NB4 (cell line): ENCODE measurements around the gene ADGRG1.

Experiments used
- DNase-seq: peaks from one replicate; pipeline ENCODE4 v3.0.0; 2010; ENCODE audit warnings: low read depth
- H3K4me3 ChIP-seq: one replicate; pipeline ENCODE4 v1.5.1; 2011; ENCODE audit warnings: mild to moderate bottlenecking, low read depth, low read length, moderate library complexity
- MYC ChIP-seq: IDR thresholded peaks from 2 replicates; pipeline ENCODE4 v1.6.1; 2011; ENCODE audit warnings: low read depth, low read length
- POLR2A ChIP-seq: IDR thresholded peaks from 2 replicates; pipeline ENCODE4 v1.6.1; 2011; ENCODE audit warnings: mild to moderate bottlenecking; ENCODE audit not compliant: insufficient read length; ENCODE audit errors: extremely low read depth
- TF ChIP-seq, protein P1 (sequence below): IDR thresholded peaks from 2 replicates; pipeline ENCODE4 v1.6.1; 2011; ENCODE audit warnings: low read depth, low read length
- TF ChIP-seq, protein P2 (sequence below): IDR thresholded peaks from one replicate; pipeline ENCODE4 v1.5.1; 2012; ENCODE audit warnings: low read depth, low read length

ADGRG1 gene

DNA sequence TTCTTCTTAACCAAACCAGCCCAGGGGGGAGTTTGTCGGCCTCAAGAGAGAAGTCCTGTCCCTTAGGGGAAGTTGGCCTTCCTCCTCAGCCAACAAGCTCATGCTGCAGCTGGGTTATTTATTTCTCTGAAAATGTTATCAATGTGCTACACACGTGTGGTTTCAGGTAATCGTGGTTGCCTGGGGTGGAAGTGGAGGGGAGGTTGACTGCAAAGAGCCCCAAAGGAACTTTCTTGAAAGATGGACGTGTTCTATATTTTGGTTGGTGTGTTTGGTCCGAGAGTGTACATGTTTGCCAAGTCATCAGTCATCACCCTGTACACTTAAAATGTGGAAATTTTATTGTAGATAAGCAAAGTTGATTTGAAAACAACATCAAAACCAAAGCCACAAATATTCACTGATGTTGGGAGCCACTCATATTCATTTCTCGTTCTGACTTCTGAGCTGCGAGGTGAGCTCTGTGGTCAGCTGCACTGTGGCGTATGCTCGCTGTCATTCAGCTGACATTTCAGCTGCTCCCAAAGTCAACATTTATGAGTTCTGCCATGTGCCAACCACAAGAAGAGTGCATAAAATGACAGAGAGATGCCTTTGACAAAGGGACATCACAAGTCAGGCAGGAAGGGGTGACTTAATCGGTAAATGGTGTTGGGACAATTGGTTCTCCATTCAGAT, 26.5 kb upstream of the ADGRG1 start:
- H3K4me3 ChIP-seq = no peak overlapping the region
- TF ChIP-seq POLR2A = no peak
- TF ChIP-seq, protein P1, sequence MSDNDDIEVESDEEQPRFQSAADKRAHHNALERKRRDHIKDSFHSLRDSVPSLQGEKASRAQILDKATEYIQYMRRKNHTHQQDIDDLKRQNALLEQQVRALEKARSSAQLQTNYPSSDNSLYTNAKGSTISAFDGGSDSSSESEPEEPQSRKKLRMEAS = peak; percentile 45; the same call in 1 of the 2 replicates
- 0 out of 2 replicates have a peak, but pooled peaks have one; percentile 3 for TF ChIP-seq MYC
- DNase-seq = peak; percentile 60

DNA sequence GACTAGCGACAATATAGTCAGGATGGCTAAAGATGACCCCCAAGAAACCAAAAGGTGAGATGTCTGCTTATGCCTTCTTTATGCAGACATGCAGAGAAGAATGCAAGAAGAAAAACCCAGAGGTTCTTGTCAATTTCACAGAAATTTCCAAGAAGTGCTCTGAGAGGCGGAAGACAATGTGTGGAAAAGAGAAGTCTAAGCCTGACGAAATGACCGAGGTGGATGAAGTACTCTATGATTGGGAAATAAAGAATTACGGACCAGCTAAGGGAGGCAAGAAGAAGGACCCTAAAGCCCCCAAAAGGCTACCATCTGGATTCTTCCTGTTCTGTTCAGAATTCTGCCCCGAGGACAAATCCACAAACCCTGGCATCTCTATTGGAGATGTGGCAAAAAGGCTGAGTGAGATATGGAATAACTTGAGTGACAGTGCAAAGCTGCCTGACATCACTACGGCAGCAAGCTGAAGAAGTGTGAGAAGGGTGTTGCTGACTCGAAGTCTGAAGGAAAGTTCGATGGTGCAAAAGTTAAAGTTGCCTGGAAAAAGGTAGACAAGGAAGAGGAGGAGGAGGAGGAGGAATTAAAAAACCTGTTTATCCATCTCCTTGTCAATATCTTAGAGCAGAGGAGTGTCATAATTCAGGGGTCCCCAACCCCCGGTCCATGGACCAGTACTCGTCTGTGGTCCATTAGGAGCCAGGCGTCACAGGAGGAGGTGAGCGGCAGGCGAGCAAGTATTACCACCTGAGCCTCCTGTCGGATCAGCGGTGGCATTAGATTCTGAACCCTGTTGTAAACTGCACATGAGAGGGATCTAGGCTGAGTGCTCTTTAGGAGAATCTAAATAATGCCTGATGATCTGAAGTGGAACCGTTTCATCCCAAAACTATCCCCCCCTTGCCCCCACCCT, 25.1 kb upstream of the ADGRG1 start:
- TF ChIP-seq, protein P1 = no peak
- TF ChIP-seq MYC (no peak), POLR2A (no peak)
- TF ChIP-seq, protein P2, sequence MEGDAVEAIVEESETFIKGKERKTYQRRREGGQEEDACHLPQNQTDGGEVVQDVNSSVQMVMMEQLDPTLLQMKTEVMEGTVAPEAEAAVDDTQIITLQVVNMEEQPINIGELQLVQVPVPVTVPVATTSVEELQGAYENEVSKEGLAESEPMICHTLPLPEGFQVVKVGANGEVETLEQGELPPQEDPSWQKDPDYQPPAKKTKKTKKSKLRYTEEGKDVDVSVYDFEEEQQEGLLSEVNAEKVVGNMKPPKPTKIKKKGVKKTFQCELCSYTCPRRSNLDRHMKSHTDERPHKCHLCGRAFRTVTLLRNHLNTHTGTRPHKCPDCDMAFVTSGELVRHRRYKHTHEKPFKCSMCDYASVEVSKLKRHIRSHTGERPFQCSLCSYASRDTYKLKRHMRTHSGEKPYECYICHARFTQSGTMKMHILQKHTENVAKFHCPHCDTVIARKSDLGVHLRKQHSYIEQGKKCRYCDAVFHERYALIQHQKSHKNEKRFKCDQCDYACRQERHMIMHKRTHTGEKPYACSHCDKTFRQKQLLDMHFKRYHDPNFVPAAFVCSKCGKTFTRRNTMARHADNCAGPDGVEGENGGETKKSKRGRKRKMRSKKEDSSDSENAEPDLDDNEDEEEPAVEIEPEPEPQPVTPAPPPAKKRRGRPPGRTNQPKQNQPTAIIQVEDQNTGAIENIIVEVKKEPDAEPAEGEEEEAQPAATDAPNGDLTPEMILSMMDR = no peak
- H3K4me3 ChIP-seq = no peak overlapping the region
- DNase-seq = no peak

DNA sequence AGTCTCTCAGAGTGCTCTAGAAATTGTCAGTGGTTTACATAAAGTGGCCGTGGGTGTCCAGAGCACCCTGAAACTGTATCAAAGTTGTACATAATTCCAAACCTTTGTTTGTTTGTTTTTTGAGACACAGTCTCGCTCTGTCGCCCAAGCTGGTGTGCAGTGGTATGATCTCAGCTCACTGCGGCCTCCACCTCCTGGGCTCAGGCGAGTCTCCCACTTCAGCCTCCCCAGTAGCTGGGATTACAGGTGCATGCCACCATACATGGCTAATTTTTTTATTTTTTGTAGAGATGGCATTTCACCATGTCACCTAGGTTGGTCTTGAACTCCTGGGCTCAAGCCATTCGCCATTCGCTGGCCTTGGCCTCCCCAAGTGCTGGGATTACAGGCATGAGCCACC, 24.3 kb upstream of the ADGRG1 start:
- no peak for DNase-seq
- TF ChIP-seq, protein P2 = no peak
- TF ChIP-seq, protein P1 = no peak
- no peak for TF ChIP-seq POLR2A
- H3K4me3 ChIP-seq = no peak overlapping the region

DNA sequence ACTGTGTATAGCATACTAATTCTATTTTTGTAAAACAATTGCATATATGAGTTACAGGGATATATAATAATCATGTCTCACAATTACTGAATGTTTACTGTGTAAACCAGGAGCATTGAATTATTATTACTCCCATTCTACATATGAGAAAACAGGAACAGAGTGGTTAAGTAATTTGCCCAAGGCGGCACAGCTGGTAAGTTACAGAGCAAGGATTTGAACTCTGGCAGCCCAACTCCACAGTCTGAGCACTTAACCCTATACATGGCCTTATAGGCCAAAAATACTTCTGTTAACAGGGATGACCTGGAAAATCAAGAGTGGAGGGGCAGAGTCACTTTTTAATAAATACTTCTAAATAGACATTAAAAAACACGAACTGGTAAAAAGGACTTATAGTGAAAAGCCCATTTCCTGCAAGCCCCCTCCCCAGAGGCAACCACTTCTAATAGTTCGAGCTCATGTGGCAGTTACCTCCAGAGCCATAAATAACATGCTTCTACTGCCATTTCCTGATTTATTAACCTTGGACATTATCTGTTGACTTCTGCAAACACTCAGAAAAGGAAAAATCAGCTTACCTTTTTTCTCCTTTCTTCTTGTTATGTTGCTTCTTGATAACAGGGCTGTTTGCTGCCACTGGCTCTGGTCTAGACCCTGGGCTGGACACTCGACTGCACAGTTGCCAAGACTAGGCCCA, 22.1 kb upstream of the ADGRG1 start:
- DNase-seq = no peak
- TF ChIP-seq POLR2A (no peak), MYC (no peak)
- TF ChIP-seq, protein P1 = no peak
- TF ChIP-seq, protein P2 = no peak
- H3K4me3 ChIP-seq = no peak overlapping the region

DNA sequence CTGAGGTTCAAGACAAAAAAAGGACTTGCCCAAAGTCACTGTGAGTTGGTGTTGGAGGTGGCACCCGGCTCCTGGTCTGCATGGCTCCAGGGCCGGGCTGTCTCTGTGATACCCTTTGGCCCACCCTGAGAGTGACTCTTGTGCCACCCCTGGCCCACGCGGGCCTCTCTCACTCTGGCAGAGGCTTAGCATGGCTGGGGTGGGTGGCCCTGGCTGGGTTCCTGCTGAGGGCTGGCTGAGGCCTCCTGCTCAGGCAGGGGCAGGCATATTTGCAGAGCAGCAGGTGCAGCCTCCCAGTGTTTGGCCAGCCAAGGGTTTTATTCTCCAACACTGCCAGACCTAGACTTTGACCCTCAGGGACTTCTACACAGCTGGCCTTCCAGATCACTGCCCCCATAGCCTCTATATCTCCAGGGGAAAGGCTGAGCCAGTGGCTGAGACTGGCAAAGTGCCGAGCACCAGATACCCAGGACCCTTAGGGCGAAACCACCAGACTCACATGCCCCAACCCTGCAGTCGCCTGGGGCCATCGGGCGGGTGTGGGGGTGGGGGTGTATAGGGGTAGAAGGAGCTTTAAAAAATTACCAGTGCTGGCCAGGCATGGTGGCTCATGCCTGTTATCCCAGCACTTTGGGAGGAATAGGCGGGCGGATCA, 21.5 kb upstream of the ADGRG1 start:
- H3K4me3 ChIP-seq = no peak overlapping the region
- TF ChIP-seq MYC (no peak), POLR2A (no peak)
- TF ChIP-seq, protein P1 = no peak
- TF ChIP-seq, protein P2 = no peak
- DNase-seq = no peak
